Epithelial cell of prostate (primary cell): ENCODE results near the gene TAF10.

Source experiments
- DNase-seq: peaks from one replicate; pipeline ENCODE4 v3.0.0-alpha.2; 2011; ENCODE audit warnings: low read depth, low spot score
- H3K27ac ChIP-seq: fragments of 450-650 bp; 2 replicates; pipeline ENCODE4 v1.5.1; 2017; ENCODE audit warnings: mild to moderate bottlenecking

The TAF10 gene

GRCh38 chr11:6626971-6627761 is 15.2 kb upstream of the TAF10 start:
- no peak for DNase-seq
- H3K27ac ChIP-seq: no peak overlapping the region

DNA sequence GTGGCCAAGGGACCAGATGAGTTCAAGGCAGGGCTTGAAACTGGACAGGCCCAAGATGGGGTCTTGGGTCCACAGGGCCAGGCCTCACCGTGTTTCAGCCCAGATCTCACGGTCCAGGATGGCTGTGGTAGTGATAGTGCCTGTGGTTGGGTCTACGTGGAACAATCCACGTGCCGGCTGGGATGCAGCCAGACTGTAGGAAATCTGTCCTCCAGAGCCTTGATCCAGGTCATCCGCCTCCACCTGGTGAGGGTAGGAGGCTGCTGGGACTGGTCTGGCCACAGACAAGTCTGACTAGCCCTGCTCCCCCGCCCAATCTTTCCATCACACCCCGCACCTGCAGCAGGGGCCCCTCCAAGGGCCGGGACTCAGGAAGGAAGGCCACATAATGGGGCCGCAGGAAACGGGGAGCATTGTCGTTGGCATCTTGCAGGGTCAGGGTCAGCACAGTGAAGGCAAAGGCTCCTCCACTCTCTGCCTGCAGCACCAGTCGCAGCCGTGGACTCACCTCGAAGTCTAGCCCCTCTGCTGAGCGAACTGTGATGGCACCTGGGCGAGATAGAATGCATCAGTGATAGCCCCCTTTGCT is 13.9 kb upstream of the TAF10 start:
- no peak for DNase-seq
- H3K27ac ChIP-seq: no peak overlapping the region

GRCh38 chr11:6625156-6625831 is 13.3 kb upstream of the TAF10 start:
- DNase-seq: no peak
- H3K27ac ChIP-seq: no peak overlapping the region

GRCh38 chr11:6623391-6624363 is 11.7 kb upstream of the TAF10 start:
- no peak overlapping the region for H3K27ac ChIP-seq
- DNase-seq: no peak

DNA sequence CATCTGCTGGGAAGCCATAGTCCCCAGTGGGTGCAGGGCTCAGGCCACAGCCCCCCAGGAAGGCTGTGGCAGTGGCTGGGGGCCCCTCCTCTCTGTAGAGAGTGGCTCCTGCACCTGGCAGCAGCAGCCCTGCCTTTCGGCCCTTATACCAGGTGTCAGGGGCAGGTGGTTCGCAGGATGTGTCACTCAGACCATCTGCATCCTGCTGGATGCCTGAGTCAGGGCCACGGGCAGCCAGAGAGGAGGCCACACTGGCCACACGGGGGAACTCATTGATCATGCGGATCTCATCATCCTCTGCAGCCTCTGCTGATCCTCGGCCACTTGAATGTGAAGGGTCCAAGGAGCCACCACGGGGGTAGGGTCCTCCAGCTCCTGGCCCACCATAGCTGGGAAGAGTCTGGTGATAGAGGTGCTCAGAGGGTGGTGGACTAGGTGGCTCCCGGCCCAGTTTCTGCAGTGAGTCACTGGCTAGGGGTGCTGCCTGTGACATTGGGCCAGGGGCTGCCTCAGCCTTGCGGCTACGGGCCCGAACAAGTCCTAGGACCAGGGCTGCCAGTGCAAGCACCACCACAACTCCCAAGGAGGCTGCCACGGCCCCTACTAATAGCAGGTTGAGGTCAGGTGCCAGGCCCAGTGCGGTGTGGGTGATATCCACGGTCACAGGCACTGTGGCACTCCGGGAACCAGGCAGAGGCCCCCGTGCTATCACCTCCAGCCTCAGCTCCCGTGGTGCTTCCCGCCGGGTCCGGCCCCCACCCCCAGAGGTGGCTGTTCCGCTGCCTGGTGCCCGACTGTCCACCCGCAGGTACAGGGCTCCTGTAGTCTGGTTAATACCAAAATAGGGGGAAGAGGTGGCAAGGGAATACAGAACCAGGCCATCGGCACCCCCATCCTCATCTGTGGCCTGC is 10.5 kb upstream of the TAF10 start:
- DNase-seq: no peak

GRCh38 chr11:6621711-6622211 is 9.7 kb upstream of the TAF10 start:
- no peak overlapping the region for H3K27ac ChIP-seq
- DNase-seq: no peak

More for the DNA sequence above, 10.5 kb upstream of the TAF10 start:
- no peak overlapping the region for H3K27ac ChIP-seq

DNA sequence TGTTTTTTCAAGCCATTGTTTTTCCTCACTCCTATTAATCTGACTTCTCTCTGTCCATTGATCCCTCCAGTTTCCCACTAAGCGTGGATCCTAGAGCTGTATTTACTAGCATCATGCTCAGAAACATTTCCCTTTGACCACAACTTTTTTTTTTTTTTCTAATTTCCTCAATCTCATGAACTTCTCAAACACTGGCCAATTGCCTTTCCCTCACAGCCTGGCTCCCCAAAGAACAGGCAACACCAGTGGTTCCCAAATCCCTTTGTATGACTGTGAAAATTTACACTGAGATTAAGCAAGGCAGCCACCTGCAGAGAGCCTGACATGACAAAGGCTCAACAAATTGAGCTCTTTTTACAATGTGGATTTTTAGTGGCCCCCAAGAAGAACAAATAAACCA is 8.6 kb upstream of the TAF10 start:
- no peak for DNase-seq
- no peak overlapping the region for H3K27ac ChIP-seq

DNA sequence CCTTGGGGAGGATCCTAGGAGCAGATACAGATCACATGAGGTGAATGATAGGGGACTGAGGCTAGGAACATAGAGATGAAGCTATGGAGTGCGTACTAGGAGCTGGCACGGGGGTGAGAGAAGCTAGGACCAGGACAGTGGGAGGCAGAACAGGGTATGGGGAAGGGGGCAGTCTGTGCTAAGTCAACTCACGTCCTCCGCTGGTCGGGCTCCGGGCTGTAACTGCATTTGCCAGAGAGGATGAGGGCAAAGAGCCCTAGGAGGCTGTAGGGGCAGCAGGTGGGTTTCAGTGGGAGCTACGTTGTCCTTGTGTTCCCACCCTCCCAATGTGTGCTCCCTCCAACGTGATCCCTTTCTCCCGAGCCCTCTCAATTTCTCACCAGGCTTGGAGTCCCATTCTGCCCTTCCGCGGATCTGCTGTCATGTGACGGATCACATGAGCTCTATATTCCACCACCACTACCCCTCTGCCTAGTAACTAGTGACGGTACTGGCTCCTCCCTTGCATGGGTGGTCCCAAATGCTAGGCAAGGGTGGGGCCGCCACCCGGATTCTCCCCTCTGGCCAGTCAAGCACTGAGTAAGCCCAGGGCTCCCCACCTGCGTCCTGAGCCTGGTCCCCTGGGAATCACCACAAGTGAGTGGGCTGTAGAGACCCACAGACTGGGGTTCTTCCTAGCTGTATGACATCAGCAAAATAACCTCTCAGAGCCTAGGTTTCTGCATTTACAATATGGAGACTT is 7.2 kb upstream of the TAF10 start, which contains the start of gene TPP1:
Gene TPP1 (minus strand): TSS at position 419 of the 742 bp plus-strand sequence. CDS start 22 bp downstream, at position 397.
- DNase-seq: peak; percentile 50
- H3K27ac ChIP-seq: peak within 1 kb of the TSS; percentile 86

GRCh38 chr11:6618117-6619003 is 6.3 kb upstream of the TAF10 start:
- peak overlapping the region; percentile 86 for H3K27ac ChIP-seq
- no peak for DNase-seq

DNA sequence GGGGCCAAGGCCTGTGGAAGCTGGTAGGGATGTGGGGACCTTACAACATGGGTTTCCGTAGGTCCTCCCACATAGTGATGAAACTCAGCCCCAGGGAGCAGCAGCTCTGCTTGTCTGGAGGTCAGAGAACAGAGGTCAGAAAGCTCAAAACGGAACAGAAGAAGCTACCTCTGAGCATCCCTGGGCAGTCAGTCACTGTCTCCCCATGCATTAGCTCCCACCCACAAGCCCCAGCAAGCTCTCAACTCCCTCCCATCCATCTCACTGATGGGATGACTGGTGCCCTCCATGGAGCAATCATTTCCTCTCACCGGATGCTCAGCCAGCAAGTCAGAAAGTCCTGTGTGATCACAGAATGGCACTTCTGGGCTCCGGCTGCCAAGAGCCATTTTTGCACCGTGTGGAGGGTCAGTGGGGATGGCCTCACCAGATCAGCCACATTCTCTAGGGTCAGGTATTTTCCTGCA is 5.3 kb upstream of the TAF10 start:
- no peak for DNase-seq
- no peak overlapping the region for H3K27ac ChIP-seq

DNA sequence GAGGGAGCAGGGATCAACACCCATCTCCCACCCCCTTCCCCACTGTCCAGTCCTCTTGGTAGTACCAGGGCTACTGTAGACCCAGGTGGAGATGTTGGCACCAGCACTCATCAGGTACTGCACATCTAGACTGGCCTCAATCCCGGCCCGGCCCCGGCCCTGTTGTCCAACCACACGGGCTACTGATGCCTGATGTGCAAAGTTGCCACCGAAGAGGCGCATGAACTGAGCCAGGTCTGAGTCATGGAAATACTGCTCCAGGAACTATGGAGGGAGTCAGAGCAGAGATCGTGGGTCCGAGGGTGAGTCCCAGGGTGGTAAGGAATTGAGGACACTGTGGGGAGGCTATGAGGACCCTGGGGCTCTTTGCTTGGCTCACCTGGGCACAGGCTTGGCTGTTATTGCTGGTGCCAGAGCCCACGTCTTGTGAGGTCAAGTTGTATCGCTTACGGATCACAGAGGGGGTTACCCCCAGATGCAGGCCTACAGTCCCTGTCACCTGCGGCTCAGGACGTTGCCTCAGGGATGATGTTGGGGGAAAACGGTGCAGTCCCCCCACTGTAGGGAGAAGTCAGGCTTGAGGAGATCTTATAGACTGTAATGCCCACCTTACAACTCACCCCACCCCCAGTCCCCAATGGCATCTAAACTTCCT is 4.7 kb upstream of the TAF10 start:
- DNase-seq: no peak
- no peak overlapping the region for H3K27ac ChIP-seq

- DNase-seq: no peak
- H3K27ac ChIP-seq: no peak overlapping the region
Observed at GRCh38 chr11:6615882-6616585, 4.0 kb upstream of the TAF10 start.

- DNase-seq: no peak
- no peak overlapping the region for H3K27ac ChIP-seq
Observed at GRCh38 chr11:6615046-6615445, 3.0 kb upstream of the TAF10 start.

- no peak overlapping the region for H3K27ac ChIP-seq
Observed at GRCh38 chr11:6614446-6614845, 2.4 kb upstream of the TAF10 start.

GRCh38 chr11:6613496-6613895 is 1.5 kb upstream of the TAF10 start:
- H3K27ac ChIP-seq: peak overlapping the region; percentile 97
- no peak for DNase-seq

More at GRCh38 chr11:6614446-6614845, 2.4 kb upstream of the TAF10 start:
- no peak for DNase-seq

- H3K27ac ChIP-seq: peak overlapping the region; percentile 97
- no peak for DNase-seq
Observed at GRCh38 chr11:6611963-6612212, 128 bp downstream of the TAF10 start.
